GM21825 (cell line): ENCODE results near the gene TMEM89.
A peak's percentile ranks its signal among the peaks of the same experiment; 100 is the strongest.

ENCODE experiments used
- ATAC-seq: cut with Tn5 transposase; IDR thresholded peaks from one replicate; pipeline ENCODE4 v1.9.1; 2021; ENCODE audit warnings: mild to moderate bottlenecking, moderate library complexity; ENCODE audit not compliant: unreplicated experiment

The TMEM89 gene

DNA sequence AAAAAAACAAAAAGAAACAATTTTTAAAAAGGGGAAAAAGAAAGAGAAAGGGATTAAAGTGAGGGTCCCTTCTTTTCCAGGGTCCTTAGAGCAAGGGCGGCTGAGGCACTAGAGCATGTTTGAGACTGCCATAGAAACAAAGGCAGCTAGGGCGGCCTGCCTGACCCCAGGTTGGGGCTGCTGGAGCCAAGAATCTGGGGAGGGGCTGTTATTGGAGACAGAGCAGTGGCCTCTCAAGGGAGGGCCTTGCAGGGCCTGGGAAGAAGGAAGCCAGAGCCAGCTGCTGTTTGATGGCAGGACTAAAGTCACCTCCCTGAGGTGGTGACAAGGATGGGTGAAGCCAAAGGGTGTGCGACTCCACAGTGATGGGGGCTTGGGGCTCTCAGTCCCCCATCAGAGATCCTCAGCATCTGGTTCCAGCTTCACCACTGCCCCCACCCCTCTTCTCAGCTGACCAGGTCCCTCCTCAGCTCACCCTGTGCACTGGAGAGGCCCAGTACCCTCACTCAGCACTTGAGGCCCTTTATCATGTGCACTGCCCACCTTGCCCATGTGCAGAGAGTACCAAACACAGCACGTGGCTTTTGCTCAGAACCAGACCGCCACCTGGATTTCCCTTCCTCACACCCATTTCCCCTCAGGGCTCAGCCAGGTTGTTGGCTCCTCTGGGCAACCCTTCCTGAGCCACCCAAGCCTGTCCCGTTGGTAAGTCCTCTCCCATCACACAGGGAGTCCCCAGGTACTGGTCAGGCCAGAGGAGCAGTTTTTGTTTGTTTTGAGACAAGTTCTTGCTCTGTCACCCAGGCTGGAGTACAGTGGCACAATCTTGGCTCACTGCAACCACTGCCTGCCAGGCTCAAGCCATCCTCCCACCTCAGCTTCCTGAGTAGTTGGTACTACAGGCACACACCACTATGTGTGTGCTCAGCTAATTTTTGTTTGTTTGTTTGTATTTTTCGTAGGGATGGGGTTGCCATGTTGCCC lies 1.7 kb downstream of the TMEM89 start:
- no peak for ATAC-seq

- ATAC-seq: no peak
Measured at GRCh38 chr3:48617559-48617958, 4.0 kb downstream of the TMEM89 start.

GRCh38 chr3:48614044-48614443 lies 7.5 kb downstream of the TMEM89 start:
- no peak for ATAC-seq

DNA sequence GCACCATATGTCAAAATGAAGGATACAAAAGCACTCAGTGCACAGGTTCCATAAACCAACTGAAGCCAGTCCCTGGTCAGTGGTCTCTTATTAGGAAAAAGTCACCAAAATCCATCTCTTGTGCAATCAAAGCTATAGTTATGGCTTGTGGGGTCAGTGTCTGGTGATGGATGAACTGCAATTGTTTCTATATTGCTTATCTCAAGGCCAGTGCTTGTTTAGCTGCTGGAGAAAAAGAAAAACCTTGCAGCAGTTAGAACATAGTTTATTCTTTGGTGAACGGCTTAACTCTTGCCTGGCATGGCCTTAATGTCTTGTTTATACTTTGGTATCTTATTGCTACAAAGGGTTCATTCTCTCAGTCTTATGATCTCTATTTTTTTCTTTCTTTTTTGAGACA lies 9.3 kb downstream of the TMEM89 start:
- no peak for ATAC-seq

- peak; percentile 94 for ATAC-seq
Measured at GRCh38 chr3:48609088-48610005, 12.2 kb downstream of the TMEM89 start, which contains the start of gene UQCRC1. UQCRC1 (minus strand) TSS chr3:48609646; CDS start chr3:48609620, 26 bp downstream.

GRCh38 chr3:48607519-48607918 lies 14.1 kb downstream of the TMEM89 start:
- no peak for ATAC-seq

DNA sequence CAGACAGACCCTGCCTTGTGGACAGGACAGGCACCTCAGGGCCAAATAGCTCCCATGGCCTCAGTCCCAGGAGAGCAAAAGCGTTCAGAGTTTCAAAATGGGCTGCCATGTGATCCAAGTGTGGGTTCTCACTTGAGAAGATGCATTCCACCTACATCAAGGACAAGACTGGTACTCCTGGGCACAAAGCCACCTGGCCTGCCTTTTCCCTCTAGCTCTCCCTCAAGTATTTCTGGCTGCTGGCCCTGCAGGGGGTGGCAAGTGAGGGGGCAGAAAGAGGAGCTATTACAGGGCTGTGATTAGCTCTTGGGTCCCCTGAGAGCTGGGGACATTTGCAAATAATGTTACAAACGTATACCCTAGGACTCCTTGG lies 20.0 kb downstream of the TMEM89 start:
- ATAC-seq: no peak

DNA sequence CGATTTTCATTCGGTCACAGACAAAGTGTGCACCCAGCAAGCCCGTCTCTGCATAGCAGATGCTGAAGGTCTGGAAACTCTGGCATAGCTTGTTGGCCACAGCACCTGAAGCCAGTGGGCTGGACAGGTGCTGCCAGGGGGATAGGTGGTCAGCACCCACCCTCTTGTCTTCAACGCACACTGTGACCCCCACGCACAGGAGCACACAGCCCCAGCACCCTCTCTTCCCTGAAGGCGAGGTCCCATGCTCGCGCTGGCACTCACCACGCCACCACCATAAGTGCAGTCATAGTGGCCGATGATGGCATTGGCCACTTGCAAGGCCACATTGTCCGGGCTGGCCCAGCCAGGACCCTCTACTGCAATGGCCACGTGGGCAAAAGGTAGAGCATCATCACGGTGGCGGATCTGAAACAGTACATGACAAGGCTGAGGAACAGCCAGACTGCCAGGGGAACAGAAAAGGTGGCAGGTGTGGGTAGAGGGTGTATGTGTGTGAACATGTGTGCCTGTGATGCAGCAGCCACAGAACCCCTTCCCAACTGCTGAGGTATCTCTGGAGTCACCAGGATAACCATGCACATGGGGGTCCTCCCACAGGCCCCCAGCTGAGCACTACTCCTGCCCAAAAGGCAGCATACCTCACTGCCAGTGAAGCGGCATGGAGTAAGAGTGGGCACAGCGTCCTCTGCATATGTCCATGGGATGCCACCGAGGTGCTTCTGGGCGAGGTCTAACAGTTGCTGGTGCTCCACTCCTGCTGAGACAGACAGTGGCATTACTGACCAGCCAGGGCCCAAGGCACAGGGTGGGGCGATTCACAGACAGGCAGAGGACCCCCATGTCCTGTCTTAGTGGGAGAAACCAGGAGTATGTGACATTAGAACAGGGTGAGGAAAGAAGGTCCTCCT lies 20.6 kb downstream of the TMEM89 start:
- ATAC-seq: no peak

DNA sequence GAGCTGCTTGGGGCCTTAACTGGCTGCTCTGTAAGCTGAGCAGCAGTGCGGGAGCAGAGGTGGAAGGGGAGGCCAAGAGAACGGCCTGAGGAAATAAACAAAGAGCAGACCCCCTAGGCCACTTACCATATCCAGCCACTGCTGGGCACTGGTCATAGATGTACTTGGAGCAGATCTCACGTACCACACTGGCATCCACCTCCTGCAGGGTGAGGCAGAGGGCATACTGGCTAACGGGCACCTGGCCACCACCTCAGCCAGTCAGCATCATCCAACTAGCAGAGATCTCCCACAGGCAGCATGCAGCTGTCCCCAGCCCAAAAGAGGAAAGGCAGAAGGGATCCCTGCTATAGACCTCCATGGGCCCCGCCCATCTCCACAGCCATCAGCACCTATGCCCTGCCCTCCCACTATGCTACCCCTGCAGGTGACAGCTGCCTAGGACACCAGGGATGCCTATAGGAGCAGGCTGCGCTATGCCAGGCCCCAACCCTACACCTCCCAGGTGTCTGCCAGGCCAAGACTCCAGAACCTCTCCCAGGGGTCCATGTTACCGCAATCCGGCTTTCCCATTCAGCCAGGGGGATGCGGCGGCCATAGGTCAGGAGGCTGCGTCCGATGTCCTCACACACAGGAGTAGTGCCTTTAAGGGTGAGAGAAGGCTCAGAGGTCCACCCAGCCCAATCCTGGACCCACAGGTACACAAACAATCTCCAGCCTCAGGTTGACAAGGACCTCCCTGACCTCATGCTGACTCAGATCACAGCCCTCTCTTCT lies 21.9 kb downstream of the TMEM89 start:
- no peak for ATAC-seq

- no peak for ATAC-seq
Measured at GRCh38 chr3:48599077-48599501, 22.5 kb downstream of the TMEM89 start.

GRCh38 chr3:48598323-48599076 lies 23.1 kb downstream of the TMEM89 start:
- no peak for ATAC-seq

- no peak for ATAC-seq
Measured at GRCh38 chr3:48597408-48597800, 24.2 kb downstream of the TMEM89 start.

GRCh38 chr3:48596676-48597407 lies 24.7 kb downstream of the TMEM89 start:
- ATAC-seq: no peak

- no peak for ATAC-seq
Measured at GRCh38 chr3:48596157-48596556, 25.4 kb downstream of the TMEM89 start.

DNA sequence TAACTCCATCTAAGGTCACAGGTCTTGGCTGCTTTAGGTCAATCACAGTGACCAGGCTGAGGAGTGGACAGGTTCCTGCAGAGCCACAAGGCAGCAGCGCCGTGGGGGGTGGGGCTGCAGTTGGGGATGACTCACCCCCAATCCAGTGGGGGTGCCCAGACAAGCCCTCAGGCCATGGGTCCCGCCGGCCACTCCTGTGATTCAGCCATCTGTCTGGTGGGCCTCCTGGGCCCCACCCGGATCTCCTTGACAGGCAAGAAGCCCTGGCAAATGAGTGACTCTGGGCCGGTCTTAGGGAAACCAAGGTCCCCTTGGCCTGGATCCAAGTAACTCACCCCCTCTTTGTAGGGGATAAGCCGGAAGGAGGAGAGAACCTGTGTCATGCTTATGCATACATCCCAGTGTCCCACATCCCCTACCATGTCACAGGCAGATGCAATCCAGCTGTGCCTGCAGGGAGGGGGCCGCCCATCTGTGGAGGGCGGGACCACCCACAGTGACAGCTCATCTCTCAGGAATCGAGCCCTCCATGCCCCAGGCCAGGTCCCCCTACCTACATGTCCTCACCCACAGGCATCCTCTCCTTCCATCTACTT lies 25.9 kb downstream of the TMEM89 start:
- ATAC-seq: no peak

DNA sequence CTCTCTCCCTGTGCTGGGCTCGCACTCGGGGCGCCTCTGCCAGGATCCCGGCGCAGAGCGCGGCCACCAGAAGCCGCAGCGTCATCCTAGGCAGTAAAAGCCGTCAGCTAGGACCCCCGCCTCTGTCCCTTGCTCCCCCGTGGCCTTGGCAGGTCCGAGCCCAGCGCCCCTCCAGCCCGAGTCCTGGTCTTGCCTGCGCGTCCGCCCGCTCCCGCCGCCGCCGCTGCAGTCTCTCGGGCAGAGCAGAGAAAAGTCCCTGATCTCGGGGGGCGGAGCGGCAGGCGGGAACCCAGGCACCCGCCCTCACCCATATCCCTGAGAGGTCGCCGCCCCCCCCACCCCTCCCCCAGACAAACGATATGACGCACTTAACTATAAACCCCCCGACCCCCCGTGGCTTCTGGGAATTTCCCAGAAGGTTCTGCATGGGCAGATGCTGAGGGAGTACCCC lies 26.5 kb downstream of the TMEM89 start, which contains the start of gene COL7A1:
Gene COL7A1, minus strand, starts transcription at position 255 of the 451 bp plus-strand sequence. Its CDS starts 170 bp downstream, at position 85.
- ATAC-seq: no peak

DNA sequence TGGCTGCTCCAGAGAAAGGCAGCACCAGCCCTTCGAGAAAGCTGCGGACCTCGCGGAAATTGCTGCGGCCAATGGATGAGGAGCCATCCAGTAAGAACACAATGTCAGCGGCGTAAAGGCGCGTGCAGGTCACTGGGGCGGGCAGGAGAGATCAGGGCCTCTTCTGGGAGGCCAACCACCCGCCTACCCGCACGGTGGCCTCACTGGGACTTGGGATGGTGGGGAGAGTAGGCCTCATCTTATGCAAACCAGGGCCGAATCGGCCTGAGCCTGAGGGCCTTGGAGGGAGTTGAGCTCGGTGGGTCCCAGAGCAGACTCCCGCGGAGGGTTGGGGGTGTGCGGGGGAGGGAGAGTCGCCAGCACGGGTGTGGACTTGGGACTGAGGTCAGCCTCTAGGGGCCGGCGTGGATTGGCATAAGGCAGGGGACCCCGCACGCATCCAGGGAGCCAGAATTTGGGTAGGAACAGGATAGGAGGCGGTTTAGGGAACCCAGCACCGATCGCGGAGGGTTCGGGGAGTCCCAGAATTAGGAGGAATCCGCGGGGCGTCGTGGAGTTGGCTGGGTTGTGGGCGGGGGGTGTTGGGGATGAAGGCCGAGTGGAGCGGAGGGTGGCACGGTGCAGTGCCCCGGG lies 27.0 kb downstream of the TMEM89 start:
- no peak for ATAC-seq
